Body of pancreas (tissue), 4 donors: ENCODE results near the gene ENPP6.

Experiments used
- POLR2A ChIP-seq, 3 donors: fragments of 450-650 bp; IDR thresholded peaks; one replicate each; pipeline ENCODE4 v1.6.1; 2016; ENCODE audit warnings: antibody characterized with exemption in 3 of 3, mild to moderate bottlenecking in 2 of 3
- TF ChIP-seq, protein P1 (sequence below), 7 experiments: fragments of 450-650 bp in 4 of 7; fragments of 200-600 bp in 3 of 7; sonication (generic) in 3 of 7; IDR thresholded peaks; one replicate each; pipeline ENCODE4 v1.5.1; 2016 to 2019; ENCODE audit warnings: antibody characterized with exemption in 7 of 7

DNA sequence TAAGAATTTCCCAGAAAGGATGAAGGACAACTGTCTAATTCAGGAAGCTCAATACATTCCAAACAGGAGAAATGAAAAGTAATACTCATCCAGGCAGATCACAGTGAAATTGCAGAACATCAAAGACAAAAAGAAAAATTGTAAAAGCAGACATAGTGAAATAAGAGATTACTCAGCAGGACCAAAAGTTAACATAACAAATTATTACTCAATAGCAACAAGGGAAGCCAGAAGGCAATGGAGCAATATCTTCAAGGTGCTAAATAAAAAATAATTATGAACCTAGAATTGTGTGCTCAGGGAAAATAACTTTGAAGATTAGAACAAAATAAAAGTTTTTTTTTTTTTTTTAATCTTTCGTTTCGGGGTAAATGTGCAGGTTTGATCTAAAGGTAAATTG lies 30.5 kb upstream of the ENPP6 start:
- TF ChIP-seq, protein P1, sequence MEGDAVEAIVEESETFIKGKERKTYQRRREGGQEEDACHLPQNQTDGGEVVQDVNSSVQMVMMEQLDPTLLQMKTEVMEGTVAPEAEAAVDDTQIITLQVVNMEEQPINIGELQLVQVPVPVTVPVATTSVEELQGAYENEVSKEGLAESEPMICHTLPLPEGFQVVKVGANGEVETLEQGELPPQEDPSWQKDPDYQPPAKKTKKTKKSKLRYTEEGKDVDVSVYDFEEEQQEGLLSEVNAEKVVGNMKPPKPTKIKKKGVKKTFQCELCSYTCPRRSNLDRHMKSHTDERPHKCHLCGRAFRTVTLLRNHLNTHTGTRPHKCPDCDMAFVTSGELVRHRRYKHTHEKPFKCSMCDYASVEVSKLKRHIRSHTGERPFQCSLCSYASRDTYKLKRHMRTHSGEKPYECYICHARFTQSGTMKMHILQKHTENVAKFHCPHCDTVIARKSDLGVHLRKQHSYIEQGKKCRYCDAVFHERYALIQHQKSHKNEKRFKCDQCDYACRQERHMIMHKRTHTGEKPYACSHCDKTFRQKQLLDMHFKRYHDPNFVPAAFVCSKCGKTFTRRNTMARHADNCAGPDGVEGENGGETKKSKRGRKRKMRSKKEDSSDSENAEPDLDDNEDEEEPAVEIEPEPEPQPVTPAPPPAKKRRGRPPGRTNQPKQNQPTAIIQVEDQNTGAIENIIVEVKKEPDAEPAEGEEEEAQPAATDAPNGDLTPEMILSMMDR (IDR thresholded peaks at IDR 0.05), result no peak
- no peak for TF ChIP-seq POLR2A (IDR thresholded peaks at IDR 0.05)
